A172 (cell line): ENCODE data around the gene DOCK8. TPM values are rescaled to one million over a fixed set of nuclear protein-coding genes. Genes with fewer than 3 reads are reported as not detected.
A peak's percentile ranks its signal among the peaks of the same experiment; 100 is the strongest.

Experiments
- DNase-seq: peaks from one replicate; pipeline ENCODE4 v3.0.0-alpha.2; 2015; ENCODE audit warnings: low spot score
- total RNA-seq: library from RNA; depleted of rRNA; stranded (reverse); fragments of >200 nt; shearing (Covaris generic); gene quantifications from 2 replicates; pipeline ENCODE4 v1.2.3, GENCODE V29; 2014

Gene DOCK8
- total RNA-seq, 1 experiment from 2014 or later, result not detected

GRCh38 chr9:266228-266627 is 51.6 kb downstream of the DOCK8 start:
- DNase-seq, result no peak

- DNase-seq, result no peak
Observed at GRCh38 chr9:268616-269015, 54.0 kb downstream of the DOCK8 start.

GRCh38 chr9:269081-269711 is 54.5 kb downstream of the DOCK8 start:
- DNase-seq, result no peak

GRCh38 chr9:270657-271237 is 56.1 kb downstream of the DOCK8 start:
- DNase-seq, result no peak

GRCh38 chr9:272251-273213 is 57.9 kb downstream of the DOCK8 start:
- DNase-seq, result no peak

- no peak for DNase-seq
Observed at GRCh38 chr9:274406-274805, 59.7 kb downstream of the DOCK8 start.

- no peak for DNase-seq
Observed at GRCh38 chr9:277601-278295, 63.1 kb downstream of the DOCK8 start.

GRCh38 chr9:278651-279050 is 64.0 kb downstream of the DOCK8 start:
- no peak for DNase-seq

GRCh38 chr9:279674-280073 is 65.0 kb downstream of the DOCK8 start:
- DNase-seq, result no peak

- peak; percentile 2 for DNase-seq
Observed at GRCh38 chr9:281741-282645, 67.3 kb downstream of the DOCK8 start.

GRCh38 chr9:286071-286740 is 71.5 kb downstream of the DOCK8 start:
- no peak for DNase-seq

- DNase-seq, result no peak
Observed at GRCh38 chr9:289121-289520, 74.5 kb downstream of the DOCK8 start.

- DNase-seq, result no peak
Observed at GRCh38 chr9:292915-293314, 78.2 kb downstream of the DOCK8 start.

- DNase-seq, result no peak
Observed at GRCh38 chr9:295576-295975, 80.9 kb downstream of the DOCK8 start.

GRCh38 chr9:296411-296810 is 81.7 kb downstream of the DOCK8 start:
- DNase-seq, result no peak

- DNase-seq, result peak; percentile 29
Observed at GRCh38 chr9:297104-297972, 82.7 kb downstream of the DOCK8 start.

- no peak for DNase-seq
Observed at GRCh38 chr9:303502-303901, 88.8 kb downstream of the DOCK8 start.

- DNase-seq, result no peak
Observed at GRCh38 chr9:304106-304505, 89.4 kb downstream of the DOCK8 start.

- DNase-seq, result peak; percentile 2
Observed at GRCh38 chr9:304519-305185, 90.0 kb downstream of the DOCK8 start.
